Measurements from ENCODE around the gene KCNT1. TPM values are rescaled to one million over a fixed set of nuclear protein-coding genes. Genes with fewer than 3 reads are reported as not detected.

KCNT1 gene
- total RNA-seq, 2 donors from 2014 or later: 0.08 TPM; not detected in 1

DNA sequence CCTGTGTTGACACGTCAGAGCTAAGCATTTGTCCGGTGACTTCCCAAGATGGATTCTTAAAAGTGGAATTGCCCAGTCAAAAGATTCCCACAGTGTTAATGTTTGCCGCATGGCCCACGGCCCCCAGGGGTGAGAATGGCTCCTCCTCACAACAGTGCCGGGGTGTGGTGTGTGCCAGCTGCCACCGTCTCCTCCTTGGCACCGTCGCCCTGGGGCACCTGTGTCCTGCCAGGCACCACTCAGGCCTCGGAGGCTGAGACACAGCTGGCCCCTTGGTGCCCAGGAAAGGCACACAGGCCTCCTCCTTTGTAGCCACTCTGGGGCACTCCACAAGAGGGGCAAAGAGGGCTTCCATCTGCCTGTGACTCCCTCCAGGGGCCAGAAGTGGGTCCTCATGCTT is 4.3 kb downstream of the KCNT1 start:
- no peaks in the 10 kb centered on the region for H3K4me1 ChIP-seq
- peaks cover 14% of the 10 kb centered on the region for H3K27me3 ChIP-seq
- no peaks in the 10 kb centered on the region for H3K36me3 ChIP-seq
- no peak overlapping the region for H3K9ac ChIP-seq (ENCODE audit: low read depth in 2 of 2, low read length in 2 of 2)
- DNase-seq: no peak
- TF ChIP-seq, protein P1, sequence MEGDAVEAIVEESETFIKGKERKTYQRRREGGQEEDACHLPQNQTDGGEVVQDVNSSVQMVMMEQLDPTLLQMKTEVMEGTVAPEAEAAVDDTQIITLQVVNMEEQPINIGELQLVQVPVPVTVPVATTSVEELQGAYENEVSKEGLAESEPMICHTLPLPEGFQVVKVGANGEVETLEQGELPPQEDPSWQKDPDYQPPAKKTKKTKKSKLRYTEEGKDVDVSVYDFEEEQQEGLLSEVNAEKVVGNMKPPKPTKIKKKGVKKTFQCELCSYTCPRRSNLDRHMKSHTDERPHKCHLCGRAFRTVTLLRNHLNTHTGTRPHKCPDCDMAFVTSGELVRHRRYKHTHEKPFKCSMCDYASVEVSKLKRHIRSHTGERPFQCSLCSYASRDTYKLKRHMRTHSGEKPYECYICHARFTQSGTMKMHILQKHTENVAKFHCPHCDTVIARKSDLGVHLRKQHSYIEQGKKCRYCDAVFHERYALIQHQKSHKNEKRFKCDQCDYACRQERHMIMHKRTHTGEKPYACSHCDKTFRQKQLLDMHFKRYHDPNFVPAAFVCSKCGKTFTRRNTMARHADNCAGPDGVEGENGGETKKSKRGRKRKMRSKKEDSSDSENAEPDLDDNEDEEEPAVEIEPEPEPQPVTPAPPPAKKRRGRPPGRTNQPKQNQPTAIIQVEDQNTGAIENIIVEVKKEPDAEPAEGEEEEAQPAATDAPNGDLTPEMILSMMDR (IDR thresholded peaks at IDR 0.05): no peak
- H3K4me3 ChIP-seq: no peak overlapping the region
- H3K9me3 ChIP-seq: no peaks in the 10 kb centered on the region
- no peak overlapping the region for H3K27ac ChIP-seq
- intact Hi-C loops (cut with DNase I): no loop called here

DNA sequence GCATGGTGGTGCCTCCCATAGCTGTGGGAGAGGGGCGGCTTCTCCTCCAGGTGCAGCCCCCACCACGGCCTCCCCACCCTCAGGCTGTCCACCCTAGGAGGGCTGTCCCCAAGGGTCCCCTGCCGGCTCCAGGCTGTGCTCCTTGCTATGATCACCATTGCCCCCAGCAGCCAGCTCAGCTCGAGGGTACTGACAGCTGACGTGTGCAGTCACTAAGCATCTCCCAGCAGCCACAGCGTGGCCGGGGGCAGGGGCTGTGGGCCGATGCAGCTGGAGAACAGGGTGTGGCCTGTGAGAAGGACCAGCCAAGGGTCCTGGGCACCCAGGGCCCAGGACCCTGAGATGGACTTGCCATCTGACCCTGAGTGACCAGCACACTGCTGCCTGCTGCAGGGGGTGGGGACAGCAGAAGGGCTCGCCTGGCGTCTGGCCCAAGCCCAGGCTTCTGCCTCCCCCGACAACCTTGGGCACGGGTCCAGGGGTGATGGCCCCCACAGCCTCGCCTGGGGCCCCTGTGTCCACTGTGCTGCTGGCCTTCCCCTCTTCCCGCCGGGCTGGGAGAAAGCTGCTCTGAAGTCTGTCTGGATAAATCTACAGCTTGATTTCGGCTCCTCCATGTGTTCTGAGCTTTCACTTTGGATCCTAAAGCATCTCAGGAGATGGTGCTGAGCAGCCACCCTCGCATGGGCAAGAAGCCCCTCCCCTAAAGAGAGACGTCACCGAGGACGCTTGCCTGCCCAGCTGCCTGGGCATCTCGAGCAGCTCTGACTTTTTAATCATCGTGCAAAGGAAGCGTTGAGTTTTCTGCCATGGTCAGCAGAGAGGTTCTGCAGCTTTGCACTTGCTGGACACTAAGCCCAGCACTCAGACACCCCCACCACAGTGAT is 5.5 kb downstream of the KCNT1 start:
- DNase-seq: no peak
- no peaks in the 10 kb centered on the region for H3K36me3 ChIP-seq
- no peaks in the 10 kb centered on the region for H3K9me3 ChIP-seq
- no peak overlapping the region for H3K27ac ChIP-seq
- H3K4me3 ChIP-seq: no peak overlapping the region
- peaks cover 10% of the 10 kb centered on the region for H3K27me3 ChIP-seq
- intact Hi-C loops (cut with DNase I): no loop called here
- no peak overlapping the region for H3K9ac ChIP-seq (ENCODE audit: low read depth in 2 of 2, low read length in 2 of 2)
- no peaks in the 10 kb centered on the region for H3K4me1 ChIP-seq
- TF ChIP-seq, protein P1 (IDR thresholded peaks at IDR 0.05): no peak

DNA sequence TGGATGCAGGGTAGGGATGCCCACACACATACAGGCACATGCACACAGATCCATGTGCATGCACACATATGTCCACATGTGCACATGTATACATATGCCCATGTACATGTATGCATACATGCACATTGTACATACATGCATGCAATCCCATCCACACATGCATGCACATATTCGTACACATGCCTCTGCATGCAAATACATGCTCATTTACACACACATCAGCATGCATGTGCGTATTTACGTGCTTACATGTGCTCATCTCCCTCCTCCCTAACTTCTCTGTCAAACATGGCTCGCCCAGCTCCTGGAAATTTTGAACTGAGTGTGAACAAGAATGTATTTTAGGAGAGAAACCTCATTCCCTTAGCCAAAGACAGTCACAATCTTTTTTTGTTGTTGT is 6.2 kb downstream of the KCNT1 start:
- TF ChIP-seq, protein P1 (IDR thresholded peaks at IDR 0.05): no peak
- H3K4me3 ChIP-seq: no peak overlapping the region
- no peak overlapping the region for H3K9ac ChIP-seq (ENCODE audit: low read depth in 2 of 2, low read length in 2 of 2)
- H3K4me1 ChIP-seq: no peaks in the 10 kb centered on the region
- intact Hi-C loops (cut with DNase I): no loop called here
- peaks cover 4% of the 10 kb centered on the region for H3K27me3 ChIP-seq
- H3K9me3 ChIP-seq: no peaks in the 10 kb centered on the region
- no peaks in the 10 kb centered on the region for H3K36me3 ChIP-seq
- no peak for DNase-seq
- no peak overlapping the region for H3K27ac ChIP-seq

- Histone ChIP-seq H3K27me3 (peaks cover 5% of the 10 kb centered on the region), H3K4me1 (no peaks in the 10 kb centered on the region), H3K27ac (no peak overlapping the region), H3K4me3 (no peak overlapping the region), H3K36me3 (no peaks in the 10 kb centered on the region), H3K9ac (ENCODE audit: low read depth in 2 of 2, low read length in 2 of 2) (no peak overlapping the region), H3K9me3 (no peaks in the 10 kb centered on the region)
- TF ChIP-seq, protein P1 (IDR thresholded peaks at IDR 0.05): no peak
- no peak for DNase-seq
- intact Hi-C loops (cut with DNase I): no loop called here
Measured at GRCh38 chr9:135711391-135711790, 9.4 kb downstream of the KCNT1 start.

DNA sequence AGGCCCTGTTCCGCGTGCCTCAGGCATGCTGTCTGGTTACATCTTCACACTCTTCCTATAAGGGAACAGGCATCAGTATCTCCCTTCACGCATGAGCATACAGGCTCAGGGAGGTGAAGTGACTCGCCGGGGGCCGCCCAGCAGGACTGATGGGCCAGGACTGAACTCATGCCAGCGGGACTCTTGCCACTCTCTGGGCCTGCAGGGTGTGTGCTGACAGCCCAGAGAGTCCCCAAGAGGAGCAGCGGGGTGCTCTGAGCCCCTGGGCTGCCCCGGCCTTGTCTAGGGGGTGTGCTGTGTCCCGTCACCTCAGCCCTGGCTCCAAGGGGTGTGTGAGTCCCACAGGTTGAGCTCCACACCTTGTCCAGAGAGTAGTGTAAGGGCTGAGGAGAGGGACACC is 9.9 kb downstream of the KCNT1 start:
- H3K27ac ChIP-seq: no peak overlapping the region
- peaks cover 5% of the 10 kb centered on the region for H3K27me3 ChIP-seq
- TF ChIP-seq, protein P1 (IDR thresholded peaks at IDR 0.05): no peak
- no peak for DNase-seq
- H3K4me1 ChIP-seq: no peaks in the 10 kb centered on the region
- intact Hi-C loops (cut with DNase I): no loop called here
- no peak overlapping the region for H3K9ac ChIP-seq (ENCODE audit: low read depth in 2 of 2, low read length in 2 of 2)
- H3K36me3 ChIP-seq: no peaks in the 10 kb centered on the region
- no peak overlapping the region for H3K4me3 ChIP-seq
- no peaks in the 10 kb centered on the region for H3K9me3 ChIP-seq

Data from colonic mucosa (tissue), 4 donors.